ENCODE data around the gene GCC1. TPM values are rescaled to one million over a fixed set of nuclear protein-coding genes. Genes with fewer than 3 reads are reported as not detected.

Gene GCC1
- total RNA-seq, 2 donors from 2014 or later, result 14.8 to 15.3 TPM

DNA sequence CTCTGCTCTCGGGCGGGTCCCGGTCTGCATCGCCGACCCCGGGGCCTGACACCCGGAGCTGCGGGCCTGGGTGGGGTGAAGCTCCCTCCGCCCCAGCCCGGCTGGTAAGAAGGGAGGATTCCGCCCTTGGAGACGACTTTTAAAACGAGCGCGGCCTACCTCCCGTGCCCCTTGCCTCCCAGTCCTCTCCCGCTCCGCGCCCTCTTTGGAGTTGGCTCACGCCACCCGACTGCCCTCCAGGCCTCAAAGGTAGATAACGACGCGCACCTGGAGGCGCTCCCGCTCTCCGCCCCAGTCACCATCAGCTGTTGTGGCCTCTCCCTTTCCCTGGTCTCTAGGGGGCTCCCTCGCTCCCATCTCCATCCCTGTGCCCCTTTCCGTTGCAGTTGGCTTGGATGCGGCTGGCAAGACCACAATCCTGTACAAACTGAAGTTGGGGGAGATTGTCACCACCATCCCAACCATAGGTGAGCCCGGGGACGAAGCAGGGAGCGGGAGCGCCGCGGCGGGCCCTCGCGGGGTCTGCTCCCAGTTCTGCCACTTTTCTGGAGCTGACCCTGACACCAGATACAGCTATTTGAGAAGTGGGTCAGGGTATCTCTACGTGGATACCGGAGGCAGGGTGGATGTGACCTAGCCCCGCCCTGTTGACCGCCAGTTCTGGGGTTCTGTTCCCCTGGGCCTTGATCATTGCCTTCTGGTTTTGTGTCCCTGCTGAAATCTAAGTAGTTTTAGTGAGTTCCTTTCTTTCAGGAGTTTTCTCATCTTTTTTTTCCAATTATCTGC lies 3.5 kb upstream of the GCC1 start:
- TF ChIP-seq, protein P1, sequence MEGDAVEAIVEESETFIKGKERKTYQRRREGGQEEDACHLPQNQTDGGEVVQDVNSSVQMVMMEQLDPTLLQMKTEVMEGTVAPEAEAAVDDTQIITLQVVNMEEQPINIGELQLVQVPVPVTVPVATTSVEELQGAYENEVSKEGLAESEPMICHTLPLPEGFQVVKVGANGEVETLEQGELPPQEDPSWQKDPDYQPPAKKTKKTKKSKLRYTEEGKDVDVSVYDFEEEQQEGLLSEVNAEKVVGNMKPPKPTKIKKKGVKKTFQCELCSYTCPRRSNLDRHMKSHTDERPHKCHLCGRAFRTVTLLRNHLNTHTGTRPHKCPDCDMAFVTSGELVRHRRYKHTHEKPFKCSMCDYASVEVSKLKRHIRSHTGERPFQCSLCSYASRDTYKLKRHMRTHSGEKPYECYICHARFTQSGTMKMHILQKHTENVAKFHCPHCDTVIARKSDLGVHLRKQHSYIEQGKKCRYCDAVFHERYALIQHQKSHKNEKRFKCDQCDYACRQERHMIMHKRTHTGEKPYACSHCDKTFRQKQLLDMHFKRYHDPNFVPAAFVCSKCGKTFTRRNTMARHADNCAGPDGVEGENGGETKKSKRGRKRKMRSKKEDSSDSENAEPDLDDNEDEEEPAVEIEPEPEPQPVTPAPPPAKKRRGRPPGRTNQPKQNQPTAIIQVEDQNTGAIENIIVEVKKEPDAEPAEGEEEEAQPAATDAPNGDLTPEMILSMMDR (conservative IDR thresholded peaks at IDR 0.05), result peak; percentile 80
- Histone ChIP-seq H3K27me3 (ENCODE audit: control insufficient read depth, insufficient read depth, low read length, poor library complexity, severe bottlenecking) (no peaks in the 10 kb centered on the region), H3K9me3 (ENCODE audit: control insufficient read depth, low read length) (peaks cover 5% of the 10 kb centered on the region), H3K36me3 (ENCODE audit: control insufficient read depth, insufficient read depth, low read length) (peaks cover 22% of the 10 kb centered on the region), H3K9ac (ENCODE audit: extremely low read depth, low read length, poor library complexity, severe bottlenecking) (peak overlapping the region; percentile 91), H3K4me3 (ENCODE audit: low read length) (peak overlapping the region; percentile 89), H3K4me1 (ENCODE audit: control insufficient read depth, insufficient read depth, low read length) (peaks cover 13% of the 10 kb centered on the region), H3K27ac (ENCODE audit: low read depth, low read length) (no peak overlapping the region)
- Mint-ChIP-seq H3K27ac (peak overlapping the region; percentile 94), H3K36me3 (ENCODE audit: low read depth) (peaks cover 27% of the 10 kb centered on the region), H3K27me3 (ENCODE audit: insufficient read depth) (peaks cover 21% of the 10 kb centered on the region), H3K4me3 (peak overlapping the region; percentile 83), H3K9me3 (no peaks in the 10 kb centered on the region), H3K4me1 (peaks cover 19% of the 10 kb centered on the region)
- peak; percentile 93 for DNase-seq
- 2 to 6% methylated on average over 18 to 43 of the region's 43 CpGs for WGBS, 2 experiments (ENCODE audit: insufficient coverage in 1 of 2, insufficient read length in 1 of 2)

DNA sequence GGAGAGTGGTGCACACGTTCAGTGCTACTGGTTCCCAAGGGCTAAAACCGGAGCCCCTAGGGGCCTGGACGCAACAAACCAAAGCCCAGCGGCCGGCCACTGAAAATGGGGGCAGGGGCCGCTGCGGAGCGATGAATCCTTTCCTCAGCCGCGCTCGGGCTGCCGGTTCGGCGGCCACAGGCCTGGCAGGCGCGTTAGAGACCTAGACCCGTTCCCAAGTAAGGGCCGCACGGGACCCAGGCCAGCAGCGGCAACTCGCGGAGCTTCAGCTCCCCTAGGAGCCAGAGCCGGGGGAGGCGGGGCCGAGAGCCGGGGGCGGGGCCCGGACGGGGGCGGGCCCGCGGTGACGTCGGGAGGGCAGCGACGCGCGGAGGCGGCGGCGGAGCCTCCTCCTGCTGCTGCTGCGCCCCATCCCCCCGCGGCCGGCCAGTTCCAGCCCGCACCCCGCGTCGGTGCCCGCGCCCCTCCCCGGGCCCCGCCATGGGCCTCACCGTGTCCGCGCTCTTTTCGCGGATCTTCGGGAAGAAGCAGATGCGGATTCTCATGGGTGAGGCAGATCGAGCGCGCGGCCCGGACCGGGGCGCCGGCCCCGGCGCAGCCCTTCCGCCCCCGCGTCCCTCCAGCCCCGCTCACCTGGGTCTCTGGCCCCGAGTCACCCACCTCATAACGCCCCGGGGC lies 2.8 kb upstream of the GCC1 start, which contains the start of gene ARF5:
Gene ARF5 (plus strand): TSS at position 393 of the 678 bp plus-strand sequence. CDS start 88 bp downstream, at position 481.
- peak; percentile 96 for DNase-seq
- no peak within 1 kb of the TSS for H3K27ac ChIP-seq (ENCODE audit: low read depth, low read length)
- Mint-ChIP-seq H3K9me3 (no peaks in the 10 kb centered on the region), H3K4me3 (peak within 1 kb of the TSS; percentile 83), H3K27me3 (ENCODE audit: insufficient read depth) (peaks cover 21% of the 10 kb centered on the region), H3K27ac (peak within 1 kb of the TSS; percentile 94), H3K36me3 (ENCODE audit: low read depth) (peaks cover 33% of the 10 kb centered on the region), H3K4me1 (peaks cover 24% of the 10 kb centered on the region)
- TF ChIP-seq, protein P1 (conservative IDR thresholded peaks at IDR 0.05), result no peak
- no peaks in the 10 kb centered on the region for H3K27me3 ChIP-seq (ENCODE audit: control insufficient read depth, insufficient read depth, low read length, poor library complexity, severe bottlenecking)
- H3K9me3 ChIP-seq (ENCODE audit: control insufficient read depth, low read length), result peaks cover 5% of the 10 kb centered on the region
- 0 to 3% methylated on average over 5 to 77 of the region's 77 CpGs for WGBS, 2 experiments (ENCODE audit: insufficient coverage in 1 of 2, insufficient read length in 1 of 2)
- H3K36me3 ChIP-seq (ENCODE audit: control insufficient read depth, insufficient read depth, low read length), result peaks cover 30% of the 10 kb centered on the region
- H3K4me3 ChIP-seq (ENCODE audit: low read length), result peak within 1 kb of the TSS; percentile 89
- peaks cover 17% of the 10 kb centered on the region for H3K4me1 ChIP-seq (ENCODE audit: control insufficient read depth, insufficient read depth, low read length)
- H3K9ac ChIP-seq (ENCODE audit: extremely low read depth, low read length, poor library complexity, severe bottlenecking), result peak within 1 kb of the TSS; percentile 91

DNA sequence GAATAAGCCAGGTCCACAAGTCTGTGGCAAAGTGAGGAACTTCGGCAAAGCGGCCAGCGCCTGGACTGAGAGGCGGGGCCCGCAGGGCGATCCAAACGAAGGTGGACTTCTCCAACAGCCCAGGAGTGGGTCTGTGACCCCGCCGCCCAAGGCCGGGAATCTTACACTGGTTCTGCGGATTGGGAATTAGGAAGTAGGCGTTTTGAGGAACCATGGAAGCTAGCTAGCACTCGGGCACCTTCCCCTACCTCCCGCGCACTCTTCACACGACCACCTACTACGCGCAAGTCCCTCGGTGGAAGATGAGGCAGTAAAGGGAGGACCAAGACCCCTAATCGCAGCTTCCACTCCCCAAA lies 2.2 kb upstream of the GCC1 start:
- Histone ChIP-seq H3K9me3 (ENCODE audit: control insufficient read depth, low read length) (peaks cover 5% of the 10 kb centered on the region), H3K27me3 (ENCODE audit: control insufficient read depth, insufficient read depth, low read length, poor library complexity, severe bottlenecking) (no peaks in the 10 kb centered on the region), H3K4me1 (ENCODE audit: control insufficient read depth, insufficient read depth, low read length) (peaks cover 17% of the 10 kb centered on the region), H3K4me3 (ENCODE audit: low read length) (peak overlapping the region; percentile 77), H3K9ac (ENCODE audit: extremely low read depth, low read length, poor library complexity, severe bottlenecking) (peak overlapping the region; percentile 91), H3K36me3 (ENCODE audit: control insufficient read depth, insufficient read depth, low read length) (peaks cover 35% of the 10 kb centered on the region), H3K27ac (ENCODE audit: low read depth, low read length) (no peak overlapping the region)
- no peak for DNase-seq
- H3K4me3 Mint-ChIP-seq, result peak overlapping the region; percentile 83
- peak overlapping the region; percentile 75 for H3K27ac Mint-ChIP-seq
- H3K9me3 Mint-ChIP-seq, result no peaks in the 10 kb centered on the region
- TF ChIP-seq, protein P1 (conservative IDR thresholded peaks at IDR 0.05), result no peak
- H3K27me3 Mint-ChIP-seq (ENCODE audit: insufficient read depth), result peaks cover 21% of the 10 kb centered on the region
- 88 to 100% methylated on average over 6 to 20 of the region's 20 CpGs for WGBS, 2 experiments (ENCODE audit: insufficient coverage in 1 of 2, insufficient read length in 1 of 2)
- H3K36me3 Mint-ChIP-seq (ENCODE audit: low read depth), result peaks cover 38% of the 10 kb centered on the region
- peaks cover 24% of the 10 kb centered on the region for H3K4me1 Mint-ChIP-seq

Measured in endodermal cell (in vitro differentiated cells).